ENCODE data around the gene LPXN. TPM values are rescaled to one million over a fixed set of nuclear protein-coding genes. Genes with fewer than 3 reads are reported as not detected.

The LPXN gene
- total RNA-seq, 1 donor from 2014 or later, result 6.5 TPM

- Mint-ChIP-seq H3K27me3 (no peaks in the 10 kb centered on the region), H3K27ac (no peak overlapping the region), H3K36me3 (ENCODE audit: insufficient read depth) (peaks cover 24% of the 10 kb centered on the region), H3K4me1 (ENCODE audit: low read depth) (no peaks in the 10 kb centered on the region), H3K4me3 (ENCODE audit: low read depth) (no peak overlapping the region), H3K9me3 (ENCODE audit: low read depth) (peaks cover 14% of the 10 kb centered on the region)
- TF ChIP-seq, protein P1, sequence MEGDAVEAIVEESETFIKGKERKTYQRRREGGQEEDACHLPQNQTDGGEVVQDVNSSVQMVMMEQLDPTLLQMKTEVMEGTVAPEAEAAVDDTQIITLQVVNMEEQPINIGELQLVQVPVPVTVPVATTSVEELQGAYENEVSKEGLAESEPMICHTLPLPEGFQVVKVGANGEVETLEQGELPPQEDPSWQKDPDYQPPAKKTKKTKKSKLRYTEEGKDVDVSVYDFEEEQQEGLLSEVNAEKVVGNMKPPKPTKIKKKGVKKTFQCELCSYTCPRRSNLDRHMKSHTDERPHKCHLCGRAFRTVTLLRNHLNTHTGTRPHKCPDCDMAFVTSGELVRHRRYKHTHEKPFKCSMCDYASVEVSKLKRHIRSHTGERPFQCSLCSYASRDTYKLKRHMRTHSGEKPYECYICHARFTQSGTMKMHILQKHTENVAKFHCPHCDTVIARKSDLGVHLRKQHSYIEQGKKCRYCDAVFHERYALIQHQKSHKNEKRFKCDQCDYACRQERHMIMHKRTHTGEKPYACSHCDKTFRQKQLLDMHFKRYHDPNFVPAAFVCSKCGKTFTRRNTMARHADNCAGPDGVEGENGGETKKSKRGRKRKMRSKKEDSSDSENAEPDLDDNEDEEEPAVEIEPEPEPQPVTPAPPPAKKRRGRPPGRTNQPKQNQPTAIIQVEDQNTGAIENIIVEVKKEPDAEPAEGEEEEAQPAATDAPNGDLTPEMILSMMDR (IDR thresholded peaks at IDR 0.05; ENCODE audit: unreplicated experiment), result no peak
- no peak for DNase-seq (ENCODE audit: low spot score, unreplicated experiment)
Observed at GRCh38 chr11:58530236-58530635, 45.4 kb downstream of the LPXN start.

DNA sequence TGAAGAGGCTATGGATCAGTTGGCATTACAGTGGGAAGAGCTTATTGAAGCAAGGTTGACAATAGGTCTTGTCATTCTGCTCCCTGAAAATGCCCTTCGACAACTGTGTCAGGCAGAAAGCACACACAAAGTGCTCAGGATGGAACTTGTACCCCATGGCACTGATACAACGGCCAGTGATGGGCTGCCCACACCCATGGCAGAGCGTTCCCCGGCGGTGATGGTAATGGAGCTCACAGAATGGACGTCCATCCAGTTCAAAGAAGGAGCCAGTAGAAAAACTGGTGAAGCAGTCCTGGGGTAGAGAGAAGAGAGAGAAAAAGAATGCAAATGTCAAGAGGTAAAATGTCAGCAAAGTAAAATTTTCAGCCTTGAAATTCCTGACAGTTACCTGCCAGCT lies 48.2 kb downstream of the LPXN start:
- peaks cover 7% of the 10 kb centered on the region for H3K36me3 Mint-ChIP-seq (ENCODE audit: insufficient read depth)
- no peaks in the 10 kb centered on the region for H3K27me3 Mint-ChIP-seq
- H3K4me3 Mint-ChIP-seq (ENCODE audit: low read depth), result no peak overlapping the region
- no peak overlapping the region for H3K27ac Mint-ChIP-seq
- TF ChIP-seq, protein P1 (IDR thresholded peaks at IDR 0.05; ENCODE audit: unreplicated experiment), result no peak
- peaks cover 3% of the 10 kb centered on the region for H3K4me1 Mint-ChIP-seq (ENCODE audit: low read depth)
- no peak for DNase-seq (ENCODE audit: low spot score, unreplicated experiment)
- H3K9me3 Mint-ChIP-seq (ENCODE audit: low read depth), result no peaks in the 10 kb centered on the region

- Mint-ChIP-seq H3K27me3 (no peaks in the 10 kb centered on the region), H3K4me3 (ENCODE audit: low read depth) (no peak overlapping the region), H3K9me3 (ENCODE audit: low read depth) (no peaks in the 10 kb centered on the region), H3K4me1 (ENCODE audit: low read depth) (peaks cover 3% of the 10 kb centered on the region), H3K36me3 (ENCODE audit: insufficient read depth) (peaks cover 7% of the 10 kb centered on the region), H3K27ac (no peak overlapping the region)
- TF ChIP-seq, protein P1 (IDR thresholded peaks at IDR 0.05; ENCODE audit: unreplicated experiment), result no peak
- no peak for DNase-seq (ENCODE audit: low spot score, unreplicated experiment)
Observed at GRCh38 chr11:58526721-58527120, 48.9 kb downstream of the LPXN start.

DNA sequence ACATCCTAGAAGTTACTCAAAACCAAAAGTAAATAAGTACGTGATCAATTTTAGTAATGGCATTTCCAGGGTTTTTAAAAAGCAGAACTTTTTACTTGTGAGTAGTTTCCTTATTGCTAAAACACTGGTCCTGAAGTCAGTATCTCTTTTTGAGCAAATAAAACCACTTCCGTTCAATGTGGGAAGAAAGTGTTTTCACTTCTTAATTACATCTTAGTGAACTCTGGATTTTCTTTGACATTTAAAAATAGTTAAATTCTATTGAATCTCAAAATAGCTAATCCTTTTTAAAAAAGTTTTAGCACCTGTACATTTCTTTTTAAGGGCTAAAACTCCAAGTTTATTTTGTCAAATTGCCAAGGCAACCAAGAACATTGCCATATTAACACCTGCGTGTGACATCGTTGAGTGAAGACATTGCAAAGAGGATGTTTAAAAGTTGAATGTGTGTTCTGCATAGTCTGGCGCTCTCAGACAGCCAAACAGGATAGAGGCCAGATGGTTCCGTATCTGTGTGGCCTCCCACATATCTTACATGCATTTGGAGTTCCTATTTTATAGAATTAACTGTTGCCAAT lies 50.5 kb downstream of the LPXN start:
- H3K27ac Mint-ChIP-seq, result no peak overlapping the region

DNA sequence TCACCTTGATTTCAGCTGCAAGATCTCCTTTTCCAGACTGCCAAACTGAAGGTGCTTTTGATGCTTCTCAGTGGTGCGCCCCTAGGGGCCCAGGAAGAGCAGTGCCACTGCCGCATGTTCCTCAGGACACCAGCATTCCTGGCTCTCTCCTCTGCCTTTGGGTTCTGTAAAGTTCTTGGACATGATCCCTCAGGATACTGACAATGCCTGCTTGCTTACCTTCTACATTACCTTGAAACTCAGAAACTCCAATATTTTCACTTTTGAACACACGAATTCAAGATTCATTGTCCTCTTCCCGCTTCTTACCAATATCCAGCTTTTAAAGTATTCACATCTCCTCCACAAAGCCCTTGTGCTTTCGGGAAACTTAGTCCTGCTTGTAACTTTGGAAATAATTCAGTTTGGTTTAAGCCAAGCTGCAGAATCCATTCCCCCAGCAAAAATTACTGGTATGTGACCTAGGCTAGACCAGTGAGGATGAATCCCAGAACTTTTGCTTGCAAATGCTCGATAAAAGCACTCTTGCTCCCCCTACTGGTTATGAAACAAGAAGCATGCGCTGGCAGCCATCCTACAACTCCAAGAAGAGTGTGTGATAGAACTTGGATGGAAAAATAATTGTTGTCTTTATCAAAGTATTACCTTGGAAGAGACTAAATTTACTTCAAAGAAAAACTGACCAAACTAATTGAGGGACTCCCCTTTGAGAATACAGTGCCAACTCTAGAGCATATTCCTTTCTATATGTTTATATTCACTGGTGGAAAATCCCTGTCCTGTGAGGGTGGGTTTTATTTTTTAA lies 51.2 kb downstream of the LPXN start:
- no peaks in the 10 kb centered on the region for H3K36me3 Mint-ChIP-seq (ENCODE audit: insufficient read depth)
- H3K4me3 Mint-ChIP-seq (ENCODE audit: low read depth), result peak overlapping the region; percentile 49
- H3K27me3 Mint-ChIP-seq, result peaks cover 1% of the 10 kb centered on the region
- H3K27ac Mint-ChIP-seq, result peak overlapping the region; percentile 75
- H3K4me1 Mint-ChIP-seq (ENCODE audit: low read depth), result peaks cover 3% of the 10 kb centered on the region
- H3K9me3 Mint-ChIP-seq (ENCODE audit: low read depth), result no peaks in the 10 kb centered on the region
- DNase-seq (ENCODE audit: low spot score, unreplicated experiment), result peak; percentile 35
- TF ChIP-seq, protein P1 (IDR thresholded peaks at IDR 0.05; ENCODE audit: unreplicated experiment), result peak; percentile 64

More for the DNA sequence above, 50.5 kb downstream of the LPXN start:
- TF ChIP-seq, protein P1 (IDR thresholded peaks at IDR 0.05; ENCODE audit: unreplicated experiment), result no peak
- peaks cover 3% of the 10 kb centered on the region for H3K4me1 Mint-ChIP-seq (ENCODE audit: low read depth)
- H3K9me3 Mint-ChIP-seq (ENCODE audit: low read depth), result no peaks in the 10 kb centered on the region
- H3K36me3 Mint-ChIP-seq (ENCODE audit: insufficient read depth), result peaks cover 3% of the 10 kb centered on the region
- no peak for DNase-seq (ENCODE audit: low spot score, unreplicated experiment)
- no peak overlapping the region for H3K4me3 Mint-ChIP-seq (ENCODE audit: low read depth)
- no peaks in the 10 kb centered on the region for H3K27me3 Mint-ChIP-seq

Measured in progenitor cell of endocrine pancreas (in vitro differentiated cells).